Pancreas (tissue), 10 donors: ENCODE results near the gene MYBPH. TPM values are rescaled to one million over a fixed set of nuclear protein-coding genes. Genes with fewer than 3 reads are reported as not detected.

Experiments
- ATAC-seq, 4 donors: fragments of 200-7000 bp; cut with Tn5 transposase; one replicate each; pipeline versions ENCODE4 v1.8.0 to v1.9.1; 2020; ENCODE audit warnings: mild to moderate bottlenecking in 4 of 4, moderate library complexity in 4 of 4
- DNase-seq, 6 donors: peaks; one replicate each; pipeline ENCODE4 v3.0.0-alpha.2; 2020
- FAIRE-seq: peaks from 2 replicates; lab custom pipeline; 2012; peaks lifted over from hg19 to GRCh38; lab: Jason Lieb, UNC
- H3K27ac ChIP-seq, 4 donors: fragments of 200-600 bp; sonication (generic); 1 replicate in 3 of 4; 2 replicates in 1 of 4; pipeline versions ENCODE4 v1.5.0 to v1.8.0; 2020
- H3K27me3 ChIP-seq, 4 donors: fragments of 200-600 bp; one replicate each; pipeline ENCODE4 v1.8.0; 2021
- H3K36me3 ChIP-seq, 3 donors: fragments of 200-600 bp; sonication (generic) in 1 of 3; one replicate each; pipeline versions ENCODE4 v1.5.0 to v1.8.0; 2020 to 2021
- H3K4me1 ChIP-seq, 3 donors: fragments of 200-600 bp; one replicate each; pipeline ENCODE4 v1.8.0; 2021
- H3K4me3 ChIP-seq, 4 donors: fragments of 200-600 bp; sonication (generic) in 2 of 4; one replicate each; pipeline versions ENCODE4 v1.5.0 to v1.8.0; 2020 to 2021
- H3K9me3 ChIP-seq, 4 donors: fragments of 200-600 bp; one replicate each; pipeline ENCODE4 v1.8.0; 2021
- CTCF ChIP-seq, 4 donors: fragments of 200-600 bp; sonication (generic) in 3 of 4; IDR thresholded peaks; one replicate each; pipeline versions ENCODE4 v1.5.0 to v1.8.0; 2021; ENCODE audit warnings: antibody characterized with exemption in 4 of 4
- WGBS, 2 donors: extraction: QIAGEN DNeasy Blood & Tissue Kit; methylation state at CpG; one replicate each; pipeline ENCODE4 v1.1.7; 2013; 5-methylcytosine and 5-hydroxymethylcytosine counted together
- intact Hi-C, 3 donors: fragments of 100-400 bp; cut with DNase I; formaldehyde crosslinking; loops; one replicate each; pipeline versions ENCODE4 v1.11.1 to v1.14.2; 2022
- polyA plus RNA-seq, 2 donors: library from polyadenylated mRNA; stranded (reverse); fragments of 200-250 nt; gene quantifications; one replicate each; pipeline ENCODE4 v1.2.3, GENCODE V29; 2013
- total RNA-seq, 6 donors: library from RNA; stranded (reverse); fragmentation: NEBNext Ultra II Directional in 4 of 6; extraction: Animal tissue kit (Norgen Biotek cat#: 25700) in 4 of 6; gene quantifications; one replicate each; pipeline versions ENCODE4 v1.2.1 to v1.2.4, GENCODE V29; 2021 to 2023
- donor health status: healthy with polysubstance abuse.
- donor health status: DM: no; HTN: no; CAD: no; lungs with moderate emphysema.
- donor health status: DM: no; HTN: no; CAD: no.
- donor health status: control.
- donor health status: control.
- donor health status: Bipolar disorder and iron deficiency.
- donor health status: DM: yes; HTN: yes; CAD: no.
- donor health status: DM: no; HTN: no; CAD: no.
- donor health status: DM: no; HTN: no; CAD: no.
- donor health status: DM: yes; HTN: yes; CAD: no.

The MYBPH gene
- total and polyA plus RNA-seq, 8 donors: not detected

GRCh38 chr1:203121186-203122015 lies 54.2 kb downstream of the MYBPH start:
- H3K27ac ChIP-seq: no peak overlapping the region
- FAIRE-seq (no peak), DNase-seq (no peak), ATAC-seq (no peak)
- WGBS, 2 donors: 55 to 76% methylated on average over 11 of the region's 11 CpGs
- no peak overlapping the region for H3K4me3 ChIP-seq
- peaks cover 0 to 6% (median 0%) of the 10 kb centered on the region in 4 donors for H3K27me3 ChIP-seq
- no peaks in the 10 kb centered on the region for H3K36me3 ChIP-seq
- H3K4me1 ChIP-seq: peaks cover 0 to 3% (median 0%) of the 10 kb centered on the region in 3 donors
- TF ChIP-seq CTCF (IDR thresholded peaks at IDR 0.05): no peak
- no peaks in the 10 kb centered on the region for H3K9me3 ChIP-seq
- intact Hi-C loops: loop anchor here in 2 of 3 donors (5.0 kb wide), 2 partner anchors 51 to 96 kb away; no protein-coding TSS in a partner anchor

- DNase-seq: no peak
- ATAC-seq: no peak
- Histone ChIP-seq H3K36me3 (no peaks in the 10 kb centered on the region), H3K4me1 (peaks cover 0 to 3% (median 0%) of the 10 kb centered on the region in 3 donors), H3K27ac (no peak overlapping the region), H3K4me3 (no peak overlapping the region), H3K9me3 (no peaks in the 10 kb centered on the region), H3K27me3 (peaks cover 0 to 6% (median 0%) of the 10 kb centered on the region in 4 donors)
- FAIRE-seq: no peak
- intact Hi-C loops: loop anchor here in 2 of 3 donors (5.0 kb wide), 2 partner anchors 52 to 97 kb away; no protein-coding TSS in a partner anchor
- no peak for TF ChIP-seq CTCF (IDR thresholded peaks at IDR 0.05)
- WGBS, 2 donors: 67 to 78% methylated on average over 7 of the region's 7 CpGs
Observed at GRCh38 chr1:203120325-203121153, 55.1 kb downstream of the MYBPH start.

Other genes with a start within 250 kb of the MYBPH start
- gene KLHL12, start 248.6 kb downstream of the MYBPH start, total RNA-seq: 10 to 100 TPM; 10.2 to 17.8 (median 11.7) TPM
- gene KLHL12, start 248.6 kb downstream of the MYBPH start, polyA plus RNA-seq: 10 to 100 TPM in 1 of 2 donors, 1 to 10 TPM in 1; 8.2 to 13.4 TPM
- gene ADIPOR1, start 217.5 kb downstream of the MYBPH start, total RNA-seq: 10 to 100 TPM; 34.2 to 52.2 (median 49.5) TPM
- gene ADIPOR1, start 217.5 kb downstream of the MYBPH start, polyA plus RNA-seq: 10 to 100 TPM; 27.9 to 45.6 TPM
- 10 to 100 TPM; 28.4 to 35.3 (median 33.1) TPM for gene CYB5R1, start 208.6 kb downstream of the MYBPH start, total RNA-seq
- 10 to 100 TPM; 19.4 to 46.8 TPM for gene CYB5R1, start 208.6 kb downstream of the MYBPH start, polyA plus RNA-seq
- gene TMEM183A, start 168.5 kb downstream of the MYBPH start, total RNA-seq: 10 to 100 TPM; 24.3 to 38.7 (median 30.6) TPM
- 10 to 100 TPM; 16.6 to 33.1 TPM for gene TMEM183A, start 168.5 kb downstream of the MYBPH start, polyA plus RNA-seq
- under 1 TPM; 0.09 to 0.53 (median 0.34) TPM for gene PPFIA4, start 149.3 kb downstream of the MYBPH start, total RNA-seq
- gene PPFIA4, start 149.3 kb downstream of the MYBPH start, polyA plus RNA-seq: under 1 TPM; 0.30 to 0.82 TPM
- not detected for gene MYOG, start 89.8 kb downstream of the MYBPH start, total RNA-seq
- gene MYOG, start 89.8 kb downstream of the MYBPH start, polyA plus RNA-seq: under 1 TPM in 1 of 2 donors, not detected in 1; 0.07 TPM
- gene ADORA1, start 48.1 kb downstream of the MYBPH start, total RNA-seq: 10 to 100 TPM in 3 of 6 donors, 1 to 10 TPM in 3; 8.1 to 19.3 (median 12.7) TPM
- gene ADORA1, start 48.1 kb downstream of the MYBPH start, polyA plus RNA-seq: 10 to 100 TPM; 14.8 to 19.7 TPM
- 10 to 100 TPM in 2 of 6 donors, 1 to 10 TPM in 4; 1.7 to 12.1 (median 7.9) TPM for gene CHI3L1, start 10.9 kb upstream of the MYBPH start, total RNA-seq
- gene CHI3L1, start 10.9 kb upstream of the MYBPH start, polyA plus RNA-seq: 10 to 100 TPM in 1 of 2 donors, 1 to 10 TPM in 1; 3.2 to 11.0 TPM
- under 1 TPM; 0.05 to 0.38 (median 0.18) TPM for gene CHIT1, start 53.8 kb upstream of the MYBPH start, total RNA-seq
- under 1 TPM; 0.23 to 0.28 TPM for gene CHIT1, start 53.8 kb upstream of the MYBPH start, polyA plus RNA-seq
- 100 to 1,000 TPM in 5 of 6 donors, 10 to 100 TPM in 1; 83.1 to 452 (median 192) TPM for gene BTG2, start 129.7 kb upstream of the MYBPH start, total RNA-seq
- gene BTG2, start 129.7 kb upstream of the MYBPH start, polyA plus RNA-seq: 100 to 1,000 TPM; 143 to 197 TPM
- 10 to 100 TPM in 4 of 6 donors, 1 to 10 TPM in 2; 4.3 to 14.6 (median 11.1) TPM for gene FMOD, start 175.3 kb upstream of the MYBPH start, total RNA-seq
- 1 to 10 TPM; 3.8 to 6.5 TPM for gene FMOD, start 175.3 kb upstream of the MYBPH start, polyA plus RNA-seq